ENCODE data around the gene MPST. TPM values are rescaled to one million over a fixed set of nuclear protein-coding genes. Genes with fewer than 3 reads are reported as not detected.

MPST gene
- total RNA-seq, 1 experiment from 2014 or later: 66.6 TPM

DNA sequence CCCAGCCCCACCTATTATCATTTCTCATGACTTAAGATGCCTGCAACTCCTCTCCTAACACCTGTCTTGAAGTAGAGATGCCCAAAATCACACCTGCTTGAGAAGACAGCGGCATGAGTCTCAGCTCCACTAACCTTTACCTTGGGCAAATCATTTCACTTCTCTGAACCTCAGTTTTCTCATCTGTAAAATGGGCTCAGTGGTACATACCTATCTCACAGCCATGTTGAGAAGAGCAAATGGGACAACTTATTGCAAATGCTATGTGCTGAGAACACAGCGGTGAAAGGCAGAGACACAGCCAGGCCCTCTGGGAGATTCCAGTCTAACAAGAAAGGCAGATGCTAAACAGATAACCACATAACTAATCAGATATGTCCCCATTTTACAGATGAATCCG is 8.1 kb upstream of the MPST start:
- Histone ChIP-seq H3K36me3 (ENCODE audit: insufficient read depth, low read length, poor library complexity, severe bottlenecking) (no peaks in the 10 kb centered on the region), H3K4me3 (ENCODE audit: low read depth, low read length, poor library complexity, severe bottlenecking) (no peak overlapping the region), H3K27ac (ENCODE audit: low read depth, low read length, poor library complexity, severe bottlenecking) (no peak overlapping the region), H3K9me3 (ENCODE audit: low read depth, low read length, poor library complexity, severe bottlenecking) (no peaks in the 10 kb centered on the region), H3K4me1 (ENCODE audit: insufficient read depth, low read length, poor library complexity, severe bottlenecking) (no peaks in the 10 kb centered on the region), H3K27me3 (replicated peaks; ENCODE audit: insufficient read depth, low read depth, low read length, poor library complexity) (peaks cover 9% of the 10 kb centered on the region)
- BruUV-seq (replicated peaks): no TSS peak
- CTCF ChIA-PET: no interaction called here
- no peak for DNase-seq (ENCODE audit: low spot score)
- POLR2A ChIA-PET (ENCODE audit: low non-redundant PET): no interaction called here
- intact Hi-C loops (cut with micrococcal nuclease; ENCODE audit: unreplicated experiment): no loop called here
- no peak for TF ChIP-seq EZH2 (IDR thresholded peaks at IDR 0.05; ENCODE audit: borderline replicate concordance, low read depth, low read length, poor library complexity, severe bottlenecking)
- no peak for TF ChIP-seq CTCF (conservative IDR thresholded peaks at IDR 0.05; ENCODE audit: low read depth, low read length)

- BruUV-seq (replicated peaks): no TSS peak
- no peak for TF ChIP-seq CTCF (conservative IDR thresholded peaks at IDR 0.05; ENCODE audit: low read depth, low read length)
- TF ChIP-seq EZH2 (IDR thresholded peaks at IDR 0.05; ENCODE audit: borderline replicate concordance, low read depth, low read length, poor library complexity, severe bottlenecking): no peak
- peaks cover 5% of the 10 kb centered on the region for H3K27me3 ChIP-seq (replicated peaks; ENCODE audit: insufficient read depth, low read depth, low read length, poor library complexity)
- no peak for DNase-seq (ENCODE audit: low spot score)
- H3K36me3 ChIP-seq (ENCODE audit: insufficient read depth, low read length, poor library complexity, severe bottlenecking): no peaks in the 10 kb centered on the region
- H3K9me3 ChIP-seq (ENCODE audit: low read depth, low read length, poor library complexity, severe bottlenecking): no peaks in the 10 kb centered on the region
- H3K27ac ChIP-seq (ENCODE audit: low read depth, low read length, poor library complexity, severe bottlenecking): no peak overlapping the region
- no peaks in the 10 kb centered on the region for H3K4me1 ChIP-seq (ENCODE audit: insufficient read depth, low read length, poor library complexity, severe bottlenecking)
- POLR2A ChIA-PET (ENCODE audit: low non-redundant PET): no interaction called here
- intact Hi-C loops (cut with micrococcal nuclease; ENCODE audit: unreplicated experiment): no loop called here
- CTCF ChIA-PET: interaction anchor here (1.0 kb wide), 1 partner anchor 34 kb away, joined by 3 read pairs; no protein-coding TSS in a partner anchor
- no peak overlapping the region for H3K4me3 ChIP-seq (ENCODE audit: low read depth, low read length, poor library complexity, severe bottlenecking)
Observed at GRCh38 chr22:37012262-37012904, 7.2 kb upstream of the MPST start.

DNA sequence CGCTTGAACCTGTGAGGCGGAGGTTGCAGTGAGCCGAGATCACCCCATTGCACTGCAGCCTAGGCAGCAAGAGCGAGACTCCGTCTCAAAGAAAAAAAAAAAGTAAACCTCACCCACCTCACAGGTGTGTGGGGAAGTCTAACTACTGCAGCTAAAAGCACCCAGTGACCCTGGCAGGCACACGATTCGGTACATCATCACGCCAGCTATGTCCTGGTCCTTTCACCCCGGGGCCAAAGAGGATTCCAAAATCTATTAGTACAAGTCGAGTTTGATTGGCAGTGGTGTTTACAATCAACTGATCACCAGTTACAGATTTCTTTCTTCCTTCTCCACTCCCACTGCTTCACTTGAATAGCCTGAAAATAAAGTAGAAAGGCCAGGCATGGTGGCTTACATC is 6.6 kb upstream of the MPST start:
- Histone ChIP-seq H3K4me3 (ENCODE audit: low read depth, low read length, poor library complexity, severe bottlenecking) (no peak overlapping the region), H3K36me3 (ENCODE audit: insufficient read depth, low read length, poor library complexity, severe bottlenecking) (no peaks in the 10 kb centered on the region), H3K27ac (ENCODE audit: low read depth, low read length, poor library complexity, severe bottlenecking) (no peak overlapping the region), H3K4me1 (ENCODE audit: insufficient read depth, low read length, poor library complexity, severe bottlenecking) (no peaks in the 10 kb centered on the region), H3K27me3 (replicated peaks; ENCODE audit: insufficient read depth, low read depth, low read length, poor library complexity) (peaks cover 2% of the 10 kb centered on the region), H3K9me3 (ENCODE audit: low read depth, low read length, poor library complexity, severe bottlenecking) (no peaks in the 10 kb centered on the region)
- TF ChIP-seq CTCF (conservative IDR thresholded peaks at IDR 0.05; ENCODE audit: low read depth, low read length) (no peak), EZH2 (IDR thresholded peaks at IDR 0.05; ENCODE audit: borderline replicate concordance, low read depth, low read length, poor library complexity, severe bottlenecking) (no peak)
- CTCF ChIA-PET: interaction anchor here (1.0 kb wide), 1 partner anchor 35 kb away, joined by 3 read pairs; no protein-coding TSS in a partner anchor
- POLR2A ChIA-PET (ENCODE audit: low non-redundant PET): no interaction called here
- intact Hi-C loops (cut with micrococcal nuclease; ENCODE audit: unreplicated experiment): no loop called here
- no TSS peak for BruUV-seq (replicated peaks)
- no peak for DNase-seq (ENCODE audit: low spot score)

Data from A673 (cell line).